Fibroblast of lung (primary cell): ENCODE data around the gene PORCN. TPM values are rescaled to one million over a fixed set of nuclear protein-coding genes. Genes with fewer than 3 reads are reported as not detected.

Source experiments
- DNase-seq, 2 donors: peaks; one replicate each; pipeline versions ENCODE4 v3.0.0 to v3.0.0-alpha.2; 2010; ENCODE audit warnings: low read depth in 2 of 2
- H2AFZ ChIP-seq: 2 replicates; pipeline ENCODE4 v1.5.1; 2012; ENCODE audit warnings: low read length, control low read depth, inconsistent platforms
- H3K27ac ChIP-seq: 2 replicates; pipeline ENCODE4 v1.5.1; 2011; ENCODE audit warnings: low read length, control low read depth; ENCODE audit not compliant: insufficient read depth
- H3K27me3 ChIP-seq: 2 replicates; pipeline ENCODE4 v1.5.1; 2011; ENCODE audit warnings: mild to moderate bottlenecking, low read length; ENCODE audit not compliant: control insufficient read depth, insufficient read depth
- H3K36me3 ChIP-seq: 2 replicates; pipeline ENCODE4 v1.5.1; 2011; ENCODE audit warnings: low read length; ENCODE audit not compliant: control insufficient read depth, insufficient read depth
- H3K4me1 ChIP-seq: 2 replicates; pipeline ENCODE4 v1.5.1; 2011; ENCODE audit warnings: low read length; ENCODE audit not compliant: control insufficient read depth, insufficient read depth; ENCODE audit errors: extremely low read depth
- H3K4me2 ChIP-seq: 2 replicates; pipeline ENCODE4 v1.5.1; 2011; ENCODE audit warnings: low read length, control low read depth; ENCODE audit not compliant: insufficient read depth; ENCODE audit errors: extremely low read depth
- H3K4me3 ChIP-seq, 4 experiments: fragments of 200-600 bp in 1 of 4; sonication (generic) in 1 of 4; replicated peaks in 1 of 4; 2 replicates each; pipeline ENCODE4 v1.5.1; 2011 to 2016; ENCODE audit warnings: low read length in 4 of 4, low read depth in 3 of 4, mild to moderate bottlenecking in 3 of 4, control low read depth in 2 of 4, inconsistent platforms in 1 of 4, mixed read lengths in 1 of 4; ENCODE audit not compliant: insufficient read depth in 1 of 4; ENCODE audit errors: control extremely low read depth in 1 of 4
- H3K79me2 ChIP-seq: 2 replicates; pipeline ENCODE4 v1.5.1; 2012; ENCODE audit warnings: mild to moderate bottlenecking, low read length, inconsistent platforms; ENCODE audit not compliant: control insufficient read depth, insufficient read depth
- H3K9ac ChIP-seq: 2 replicates; pipeline ENCODE4 v1.5.1; 2011; ENCODE audit warnings: mild to moderate bottlenecking, low read length, control low read depth; ENCODE audit not compliant: insufficient read depth
- H3K9me3 ChIP-seq: 2 replicates; pipeline ENCODE4 v1.5.1; 2012; ENCODE audit warnings: low read depth, low read length; ENCODE audit not compliant: control insufficient read depth, insufficient read depth
- H4K20me1 ChIP-seq: 2 replicates; pipeline ENCODE4 v1.5.1; 2011; ENCODE audit warnings: low read length; ENCODE audit not compliant: control insufficient read depth, insufficient read depth; ENCODE audit errors: extremely low read depth
- EZH2 ChIP-seq: IDR thresholded peaks from 2 replicates; pipeline ENCODE4 v1.5.1; 2012; ENCODE audit warnings: low read length, control low read depth, mild to moderate bottlenecking; ENCODE audit errors: missing control alignments
- polyA plus RNA-seq, 2 donors: library from polyadenylated mRNA; depleted of rRNA in 1 of 2; stranded (reverse) in 1 of 2; unstranded in 1 of 2; fragments of >200 nt; gene quantifications; 2 replicates each; pipeline ENCODE4 v1.2.1, GENCODE V29; 2011 to 2012; ENCODE audit warnings: missing spikeins in 1 of 2
- total RNA-seq: library from RNA; depleted of rRNA; stranded (reverse); fragments of >200 nt; gene quantifications from 2 replicates; pipeline ENCODE4 v1.2.1, GENCODE V29; 2014
- TF ChIP-seq, protein P1 (sequence below), 2 donors: IDR thresholded peaks in 1 of 2; conservative IDR thresholded peaks in 1 of 2; 1 replicate in 1 of 2; 2 replicates in 1 of 2; pipeline ENCODE4 v1.5.1; 2011 to 2012; ENCODE audit warnings: low read length in 2 of 2, control low read depth in 1 of 2, inconsistent platforms in 1 of 2, low read depth in 1 of 2, mild to moderate bottlenecking in 1 of 2

The PORCN gene
- total and polyA plus RNA-seq, 2 donors (not counting 1 experiment from before 2014, with no cell fraction given): 5.4 to 11.4 TPM

DNA sequence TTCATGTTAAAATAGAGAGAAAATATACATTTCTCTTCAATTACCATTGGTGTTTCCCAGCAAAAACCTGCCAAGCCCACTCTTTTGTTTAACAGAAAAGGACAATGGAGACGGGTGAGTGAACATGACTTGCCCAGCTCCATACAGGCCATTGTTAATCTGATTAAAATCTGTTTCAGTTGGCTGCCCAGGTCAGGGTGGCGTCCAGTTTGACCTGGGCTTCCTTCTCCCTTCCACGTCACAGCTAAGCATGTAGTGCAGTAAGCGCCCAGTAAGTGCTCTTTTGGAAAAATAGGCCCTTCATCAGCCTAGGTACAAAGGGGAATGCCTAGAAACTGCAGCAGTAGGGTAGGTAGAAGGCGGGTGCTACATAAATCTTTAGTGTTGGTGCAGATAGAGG, 1.5 kb upstream of the PORCN start:
- H3K79me2 ChIP-seq: no peaks in the 10 kb centered on the region
- no peak overlapping the region for H3K4me2 ChIP-seq
- H3K9ac ChIP-seq: no peak overlapping the region
- no peaks in the 10 kb centered on the region for H3K9me3 ChIP-seq
- no peak overlapping the region for H3K27ac ChIP-seq
- H4K20me1 ChIP-seq: no peaks in the 10 kb centered on the region
- H3K4me1 ChIP-seq: no peaks in the 10 kb centered on the region
- no peaks in the 10 kb centered on the region for H3K36me3 ChIP-seq
- no peak overlapping the region for H3K4me3 ChIP-seq
- no peak for TF ChIP-seq EZH2
- TF ChIP-seq, protein P1, sequence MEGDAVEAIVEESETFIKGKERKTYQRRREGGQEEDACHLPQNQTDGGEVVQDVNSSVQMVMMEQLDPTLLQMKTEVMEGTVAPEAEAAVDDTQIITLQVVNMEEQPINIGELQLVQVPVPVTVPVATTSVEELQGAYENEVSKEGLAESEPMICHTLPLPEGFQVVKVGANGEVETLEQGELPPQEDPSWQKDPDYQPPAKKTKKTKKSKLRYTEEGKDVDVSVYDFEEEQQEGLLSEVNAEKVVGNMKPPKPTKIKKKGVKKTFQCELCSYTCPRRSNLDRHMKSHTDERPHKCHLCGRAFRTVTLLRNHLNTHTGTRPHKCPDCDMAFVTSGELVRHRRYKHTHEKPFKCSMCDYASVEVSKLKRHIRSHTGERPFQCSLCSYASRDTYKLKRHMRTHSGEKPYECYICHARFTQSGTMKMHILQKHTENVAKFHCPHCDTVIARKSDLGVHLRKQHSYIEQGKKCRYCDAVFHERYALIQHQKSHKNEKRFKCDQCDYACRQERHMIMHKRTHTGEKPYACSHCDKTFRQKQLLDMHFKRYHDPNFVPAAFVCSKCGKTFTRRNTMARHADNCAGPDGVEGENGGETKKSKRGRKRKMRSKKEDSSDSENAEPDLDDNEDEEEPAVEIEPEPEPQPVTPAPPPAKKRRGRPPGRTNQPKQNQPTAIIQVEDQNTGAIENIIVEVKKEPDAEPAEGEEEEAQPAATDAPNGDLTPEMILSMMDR (conservative IDR thresholded peaks at IDR 0.05 in 1 of 2, IDR thresholded peaks at IDR 0.05 in 1 of 2; ENCODE audit: low read depth in 1 of 2, low read length in 2 of 2): no peak
- no peaks in the 10 kb centered on the region for H3K27me3 ChIP-seq
- H2AFZ ChIP-seq: no peak overlapping the region
- DNase-seq: no peak

DNA sequence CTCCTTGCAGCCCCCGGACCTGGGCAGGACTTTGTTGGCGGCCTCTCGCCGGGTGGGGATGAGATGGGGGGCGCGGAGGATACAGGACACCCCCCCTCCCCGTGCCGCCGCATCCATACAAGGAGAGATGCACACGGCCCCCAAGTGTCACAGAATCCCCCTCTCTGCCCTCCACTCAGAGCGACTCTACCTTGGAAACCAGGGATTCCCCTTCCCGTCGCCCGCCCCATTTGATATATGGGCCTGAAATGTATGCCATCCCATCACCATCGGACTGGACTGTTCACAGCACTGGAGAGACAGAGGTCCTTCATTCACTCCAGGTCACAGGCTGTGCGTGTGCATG, 426 bp downstream of the PORCN start:
- no peak for DNase-seq
- Histone ChIP-seq H3K27ac (peak overlapping the region; percentile 38), H3K79me2 (no peaks in the 10 kb centered on the region), H3K36me3 (no peaks in the 10 kb centered on the region), H3K27me3 (no peaks in the 10 kb centered on the region), H4K20me1 (no peaks in the 10 kb centered on the region), H3K9ac (peak overlapping the region; percentile 75), H3K4me1 (no peaks in the 10 kb centered on the region), H3K4me3 (peak overlapping the region; percentile 59 to 74 (median 67)), H3K4me2 (peak overlapping the region; percentile 87), H2AFZ (peak overlapping the region; percentile 86), H3K9me3 (no peaks in the 10 kb centered on the region)
- TF ChIP-seq, protein P1 (conservative IDR thresholded peaks at IDR 0.05 in 1 of 2, IDR thresholded peaks at IDR 0.05 in 1 of 2; ENCODE audit: low read depth in 1 of 2, low read length in 2 of 2): no peak

DNA sequence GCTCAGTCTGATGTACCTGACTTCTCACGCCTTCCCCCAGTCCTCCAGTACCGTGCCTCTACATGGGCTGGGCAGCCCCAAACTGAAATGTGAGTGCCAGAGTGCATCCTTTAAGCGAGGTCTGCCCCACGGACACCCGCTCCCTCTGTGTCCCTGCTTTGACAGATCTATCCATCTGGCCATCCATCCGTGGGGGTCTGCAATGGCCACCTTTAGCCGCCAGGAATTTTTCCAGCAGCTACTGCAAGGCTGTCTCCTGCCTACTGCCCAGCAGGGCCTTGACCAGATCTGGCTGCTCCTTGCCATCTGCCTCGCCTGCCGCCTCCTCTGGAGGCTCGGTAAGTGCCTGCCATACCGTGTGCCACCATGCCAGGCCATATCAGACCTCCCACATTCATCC, 827 bp downstream of the PORCN start:
- Histone ChIP-seq H4K20me1 (no peaks in the 10 kb centered on the region), H3K4me2 (peak overlapping the region; percentile 87), H3K79me2 (no peaks in the 10 kb centered on the region), H2AFZ (peak overlapping the region; percentile 86), H3K9me3 (no peaks in the 10 kb centered on the region), H3K4me3 (peak overlapping the region; percentile 59 to 74 (median 67)), H3K27ac (no peak overlapping the region), H3K9ac (no peak overlapping the region), H3K4me1 (no peaks in the 10 kb centered on the region), H3K36me3 (no peaks in the 10 kb centered on the region), H3K27me3 (no peaks in the 10 kb centered on the region)
- no peak for DNase-seq
- TF ChIP-seq, protein P1 (conservative IDR thresholded peaks at IDR 0.05 in 1 of 2, IDR thresholded peaks at IDR 0.05 in 1 of 2; ENCODE audit: low read depth in 1 of 2, low read length in 2 of 2): no peak
- no peak for TF ChIP-seq EZH2
